ENCODE results near the gene ARHGAP24. TPM values are rescaled to one million over a fixed set of nuclear protein-coding genes. Genes with fewer than 3 reads are reported as not detected.

Gene ARHGAP24
- total RNA-seq, 1 donor: 52.5 TPM

- no peaks in the 10 kb centered on the region for H3K9me3 ChIP-seq (ENCODE audit: low read depth, low read length)
- no peaks in the 10 kb centered on the region for H3K27me3 ChIP-seq (ENCODE audit: insufficient read depth, low read length)
- no peak overlapping the region for H3K27ac ChIP-seq (ENCODE audit: low read depth, low read length)
- no peak overlapping the region for H3K4me2 ChIP-seq (ENCODE audit: insufficient read depth, low read length)
- H3K36me3 ChIP-seq (ENCODE audit: insufficient read depth, low read length): no peaks in the 10 kb centered on the region
- no peaks in the 10 kb centered on the region for H3K79me2 ChIP-seq (ENCODE audit: insufficient read depth, low read length)
- DNase-seq (ENCODE audit: insufficient read length, low spot score, missing footprints): no peak
- no peak overlapping the region for H2AFZ ChIP-seq (ENCODE audit: low read length)
- H3K4me1 ChIP-seq (ENCODE audit: insufficient read depth, low read length): no peaks in the 10 kb centered on the region
- TF ChIP-seq, protein P1, sequence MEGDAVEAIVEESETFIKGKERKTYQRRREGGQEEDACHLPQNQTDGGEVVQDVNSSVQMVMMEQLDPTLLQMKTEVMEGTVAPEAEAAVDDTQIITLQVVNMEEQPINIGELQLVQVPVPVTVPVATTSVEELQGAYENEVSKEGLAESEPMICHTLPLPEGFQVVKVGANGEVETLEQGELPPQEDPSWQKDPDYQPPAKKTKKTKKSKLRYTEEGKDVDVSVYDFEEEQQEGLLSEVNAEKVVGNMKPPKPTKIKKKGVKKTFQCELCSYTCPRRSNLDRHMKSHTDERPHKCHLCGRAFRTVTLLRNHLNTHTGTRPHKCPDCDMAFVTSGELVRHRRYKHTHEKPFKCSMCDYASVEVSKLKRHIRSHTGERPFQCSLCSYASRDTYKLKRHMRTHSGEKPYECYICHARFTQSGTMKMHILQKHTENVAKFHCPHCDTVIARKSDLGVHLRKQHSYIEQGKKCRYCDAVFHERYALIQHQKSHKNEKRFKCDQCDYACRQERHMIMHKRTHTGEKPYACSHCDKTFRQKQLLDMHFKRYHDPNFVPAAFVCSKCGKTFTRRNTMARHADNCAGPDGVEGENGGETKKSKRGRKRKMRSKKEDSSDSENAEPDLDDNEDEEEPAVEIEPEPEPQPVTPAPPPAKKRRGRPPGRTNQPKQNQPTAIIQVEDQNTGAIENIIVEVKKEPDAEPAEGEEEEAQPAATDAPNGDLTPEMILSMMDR (IDR thresholded peaks at IDR 0.05; ENCODE audit: extremely low read depth, low read depth, low read length): no peak
- no peak overlapping the region for H3K4me3 ChIP-seq (ENCODE audit: insufficient read depth, low read length)
- no peaks in the 10 kb centered on the region for H4K20me1 ChIP-seq (ENCODE audit: insufficient read depth, low read length)
Measured at GRCh38 chr4:85579942-85580341, 105.0 kb downstream of the ARHGAP24 start.

- no peaks in the 10 kb centered on the region for H4K20me1 ChIP-seq (ENCODE audit: insufficient read depth, low read length)
- H3K4me2 ChIP-seq (ENCODE audit: insufficient read depth, low read length): no peak overlapping the region
- H3K27me3 ChIP-seq (ENCODE audit: insufficient read depth, low read length): no peaks in the 10 kb centered on the region
- no peaks in the 10 kb centered on the region for H3K36me3 ChIP-seq (ENCODE audit: insufficient read depth, low read length)
- H2AFZ ChIP-seq (ENCODE audit: low read length): no peak overlapping the region
- no peak for DNase-seq (ENCODE audit: insufficient read length, low spot score, missing footprints)
- no peaks in the 10 kb centered on the region for H3K4me1 ChIP-seq (ENCODE audit: insufficient read depth, low read length)
- H3K4me3 ChIP-seq (ENCODE audit: insufficient read depth, low read length): no peak overlapping the region
- no peaks in the 10 kb centered on the region for H3K79me2 ChIP-seq (ENCODE audit: insufficient read depth, low read length)
- no peaks in the 10 kb centered on the region for H3K9me3 ChIP-seq (ENCODE audit: low read depth, low read length)
- no peak overlapping the region for H3K27ac ChIP-seq (ENCODE audit: low read depth, low read length)
- TF ChIP-seq, protein P1 (IDR thresholded peaks at IDR 0.05; ENCODE audit: extremely low read depth, low read depth, low read length): no peak
Measured at GRCh38 chr4:85580489-85580888, 105.5 kb downstream of the ARHGAP24 start.

GRCh38 chr4:85587952-85588351 is 113.0 kb downstream of the ARHGAP24 start:
- Histone ChIP-seq H3K4me1 (ENCODE audit: insufficient read depth, low read length) (no peaks in the 10 kb centered on the region), H3K9me3 (ENCODE audit: low read depth, low read length) (no peaks in the 10 kb centered on the region), H4K20me1 (ENCODE audit: insufficient read depth, low read length) (no peaks in the 10 kb centered on the region), H3K4me3 (ENCODE audit: insufficient read depth, low read length) (no peak overlapping the region), H3K27ac (ENCODE audit: low read depth, low read length) (no peak overlapping the region), H2AFZ (ENCODE audit: low read length) (no peak overlapping the region), H3K4me2 (ENCODE audit: insufficient read depth, low read length) (no peak overlapping the region), H3K27me3 (ENCODE audit: insufficient read depth, low read length) (no peaks in the 10 kb centered on the region), H3K79me2 (ENCODE audit: insufficient read depth, low read length) (no peaks in the 10 kb centered on the region), H3K36me3 (ENCODE audit: insufficient read depth, low read length) (no peaks in the 10 kb centered on the region)
- DNase-seq (ENCODE audit: insufficient read length, low spot score, missing footprints): no peak
- TF ChIP-seq, protein P1 (IDR thresholded peaks at IDR 0.05; ENCODE audit: extremely low read depth, low read depth, low read length): no peak

- no peak for DNase-seq (ENCODE audit: insufficient read length, low spot score, missing footprints)
- Histone ChIP-seq H4K20me1 (ENCODE audit: insufficient read depth, low read length) (no peaks in the 10 kb centered on the region), H3K36me3 (ENCODE audit: insufficient read depth, low read length) (no peaks in the 10 kb centered on the region), H2AFZ (ENCODE audit: low read length) (no peak overlapping the region), H3K4me2 (ENCODE audit: insufficient read depth, low read length) (no peak overlapping the region), H3K27ac (ENCODE audit: low read depth, low read length) (no peak overlapping the region), H3K79me2 (ENCODE audit: insufficient read depth, low read length) (no peaks in the 10 kb centered on the region), H3K27me3 (ENCODE audit: insufficient read depth, low read length) (no peaks in the 10 kb centered on the region), H3K9me3 (ENCODE audit: low read depth, low read length) (no peaks in the 10 kb centered on the region), H3K4me1 (ENCODE audit: insufficient read depth, low read length) (no peaks in the 10 kb centered on the region), H3K4me3 (ENCODE audit: insufficient read depth, low read length) (no peak overlapping the region)
- TF ChIP-seq, protein P1 (IDR thresholded peaks at IDR 0.05; ENCODE audit: extremely low read depth, low read depth, low read length): no peak
Measured at GRCh38 chr4:85591406-85592098, 116.6 kb downstream of the ARHGAP24 start.
